Smooth muscle cell of bladder (primary cell): Measurements from ENCODE around the gene FDX2. TPM values are rescaled to one million over a fixed set of nuclear protein-coding genes. Genes with fewer than 3 reads are reported as not detected.

Experiments
- total RNA-seq: library from RNA; depleted of rRNA; stranded (reverse); fragments of >200 nt; gene quantifications from 2 replicates; pipeline ENCODE4 v1.2.3, GENCODE V29; 2014

The FDX2 gene
- 15.2 and 16.6 TPM in 2 replicates for total RNA-seq

DNA sequence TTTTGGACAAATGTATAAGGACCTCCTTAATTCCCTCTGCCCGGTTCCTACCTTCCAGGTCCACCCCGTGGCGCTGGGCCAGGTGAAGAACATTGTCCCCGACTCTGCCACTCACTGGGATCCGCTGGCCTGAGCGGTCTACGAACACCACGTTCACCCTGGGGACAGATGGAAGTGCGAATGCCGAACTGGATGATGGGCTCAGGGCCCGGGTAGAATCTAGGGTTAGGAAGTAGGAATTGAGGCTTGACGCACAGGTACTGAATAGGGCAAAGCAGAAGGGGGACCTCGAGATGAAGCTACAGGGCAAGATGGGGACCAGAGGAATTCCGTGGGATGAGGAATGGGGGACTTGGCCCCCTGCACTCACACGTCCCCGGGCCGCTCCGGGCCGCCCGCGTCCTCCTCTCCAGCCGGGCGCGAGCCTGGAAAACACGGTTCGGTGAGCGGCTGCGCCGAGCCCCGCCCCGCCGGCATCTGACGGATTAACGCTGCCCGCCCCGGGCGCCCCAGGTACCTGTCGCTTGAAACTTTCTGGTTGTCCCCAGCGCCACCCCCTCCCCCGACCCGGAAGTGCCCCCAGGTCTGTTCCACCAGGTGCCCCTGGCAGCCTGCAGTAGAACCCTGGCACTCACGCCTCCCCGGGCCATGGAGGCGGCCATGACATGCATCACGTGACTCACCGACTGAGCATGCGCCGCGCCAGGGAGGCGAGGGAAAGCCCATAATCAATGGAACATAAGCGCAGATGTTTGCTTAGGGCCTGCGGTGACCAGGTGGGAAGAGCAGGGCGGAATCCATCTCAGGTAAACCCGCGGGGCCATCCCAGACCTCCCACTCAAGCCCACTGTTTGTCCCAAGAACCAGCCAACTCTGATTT is at the start of gene FDX2:
TSS of gene FDX2 (minus strand) at position 681 of the 880 bp plus-strand sequence. CDS start at position 662, 19 bp downstream.

DNA sequence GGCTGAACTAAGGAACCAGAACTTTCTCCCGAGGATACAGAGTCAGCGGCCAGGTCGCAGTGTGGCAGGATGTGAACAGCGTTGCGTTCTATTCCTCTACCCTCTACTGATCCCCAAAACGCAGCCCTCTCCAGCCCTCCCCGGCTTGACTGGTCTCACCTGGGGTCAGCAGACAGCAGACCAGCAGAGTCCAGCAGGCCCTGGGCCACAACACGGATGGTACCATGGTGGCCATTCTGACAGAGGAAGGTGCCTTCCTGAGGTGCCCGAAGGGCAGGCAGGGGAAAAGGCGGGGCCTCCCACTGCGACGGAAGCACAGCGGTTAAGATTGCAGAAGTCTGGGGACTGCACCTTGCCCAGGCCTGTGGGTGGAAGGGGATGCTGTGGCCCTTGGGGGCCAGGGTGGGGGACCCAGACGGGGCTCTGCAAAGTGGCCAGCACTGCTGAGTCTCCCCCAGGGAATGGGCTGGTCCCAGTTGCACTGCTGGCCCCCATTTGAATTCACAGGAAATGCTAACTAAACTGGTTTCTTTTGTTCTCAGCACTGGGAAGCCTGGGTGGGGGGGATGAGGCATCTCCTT is 23.7 kb upstream of the FDX2 start, which contains the start of gene ICAM3:
TSS of gene ICAM3 (minus strand) at position 245 of the 581 bp plus-strand sequence. CDS start at position 235, 10 bp downstream.

DNA sequence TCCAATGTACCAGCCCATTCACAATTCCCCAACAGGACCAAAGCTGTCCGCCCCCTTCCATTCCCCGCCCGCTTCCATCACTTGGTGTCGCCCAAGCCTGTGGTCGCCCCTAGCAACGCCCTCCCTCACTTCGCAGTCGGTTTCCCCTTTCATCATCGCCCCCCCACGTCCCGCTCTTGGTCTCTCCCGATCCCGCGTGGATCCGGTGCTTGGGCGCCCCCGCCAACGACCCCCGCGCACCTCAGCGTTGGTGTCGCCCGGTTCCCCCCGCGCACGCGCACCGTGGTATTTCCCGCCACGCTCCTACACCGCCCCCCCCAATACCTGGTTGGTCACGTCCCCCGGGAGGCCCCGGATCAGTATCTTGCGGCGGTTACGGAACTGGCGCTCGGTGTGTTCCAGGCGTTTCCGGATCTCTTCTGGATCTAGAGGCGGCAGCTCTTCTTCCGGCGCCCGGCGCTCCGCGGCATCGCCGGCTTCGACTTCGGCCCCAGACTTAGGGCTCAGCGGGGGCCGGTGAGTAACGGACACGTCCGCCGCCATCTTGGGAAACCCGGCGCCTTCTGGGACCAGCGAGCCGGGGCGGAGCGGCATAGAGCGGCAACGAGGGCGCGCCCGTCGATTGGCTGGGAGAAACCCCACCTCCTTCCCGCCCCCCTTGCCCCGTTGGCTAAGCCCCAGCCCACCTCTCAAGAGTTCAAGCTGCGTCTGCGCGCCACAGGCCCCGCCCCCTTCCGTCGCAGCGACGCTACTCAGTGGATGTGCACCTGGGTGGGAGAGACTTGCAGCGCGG is 17.3 kb upstream of the FDX2 start, which contains the start of gene RAVER1:
TSS of gene RAVER1 (minus strand) at position 565 of the 793 bp plus-strand sequence. CDS start at position 543, 22 bp downstream.

DNA sequence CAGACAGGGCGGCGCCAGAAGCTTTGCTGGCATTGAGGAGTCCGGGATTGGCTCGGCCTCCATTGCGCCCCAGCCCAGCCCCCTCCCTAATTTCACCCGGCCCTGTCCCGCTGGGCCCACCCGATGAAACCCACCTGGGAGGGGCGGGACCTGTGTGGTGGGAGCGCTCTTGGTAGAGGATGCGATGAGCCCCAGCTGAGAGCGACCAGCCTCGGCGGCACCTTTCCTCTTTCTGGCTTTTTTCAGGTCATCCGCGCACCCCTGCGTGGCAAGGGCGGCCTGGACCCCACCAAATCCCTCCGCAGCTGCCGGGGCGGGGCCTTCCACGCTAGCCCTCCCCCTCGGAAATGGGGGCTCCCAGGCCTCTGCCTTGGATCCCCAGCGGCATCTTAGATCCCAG is 6.4 kb downstream of the FDX2 start, which contains the start of gene ZGLP1:
TSS of gene ZGLP1 (minus strand) at position 393 of the 400 bp plus-strand sequence.

DNA sequence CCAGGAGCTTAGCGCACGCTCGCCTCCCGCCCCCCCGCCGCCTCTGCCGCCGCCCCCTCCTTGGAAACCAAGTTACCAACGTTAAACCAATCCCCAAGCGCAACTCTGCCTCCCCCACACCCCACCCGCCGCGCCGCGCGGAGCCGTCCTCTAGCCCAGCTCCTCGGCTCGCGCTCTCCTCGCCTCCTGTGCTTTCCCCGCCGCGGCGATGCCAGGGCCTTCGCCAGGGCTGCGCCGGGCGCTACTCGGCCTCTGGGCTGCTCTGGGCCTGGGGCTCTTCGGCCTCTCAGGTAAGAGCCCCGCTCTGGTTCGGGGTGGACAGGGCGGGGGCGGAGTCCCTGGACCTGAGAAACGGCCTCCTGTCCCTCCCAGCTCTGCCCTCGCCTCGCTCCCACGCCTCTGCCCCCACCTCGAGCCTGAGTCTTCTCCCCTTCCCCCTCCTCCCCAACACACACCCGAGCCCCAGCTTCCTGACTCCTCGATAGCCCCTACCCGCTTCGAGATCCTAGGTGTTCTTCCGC is 25.9 kb downstream of the FDX2 start, which contains the start of gene ICAM5:
TSS of gene ICAM5 (plus strand) at position 117 of the 521 bp plus-strand sequence. CDS start at position 209, 92 bp downstream.

DNA sequence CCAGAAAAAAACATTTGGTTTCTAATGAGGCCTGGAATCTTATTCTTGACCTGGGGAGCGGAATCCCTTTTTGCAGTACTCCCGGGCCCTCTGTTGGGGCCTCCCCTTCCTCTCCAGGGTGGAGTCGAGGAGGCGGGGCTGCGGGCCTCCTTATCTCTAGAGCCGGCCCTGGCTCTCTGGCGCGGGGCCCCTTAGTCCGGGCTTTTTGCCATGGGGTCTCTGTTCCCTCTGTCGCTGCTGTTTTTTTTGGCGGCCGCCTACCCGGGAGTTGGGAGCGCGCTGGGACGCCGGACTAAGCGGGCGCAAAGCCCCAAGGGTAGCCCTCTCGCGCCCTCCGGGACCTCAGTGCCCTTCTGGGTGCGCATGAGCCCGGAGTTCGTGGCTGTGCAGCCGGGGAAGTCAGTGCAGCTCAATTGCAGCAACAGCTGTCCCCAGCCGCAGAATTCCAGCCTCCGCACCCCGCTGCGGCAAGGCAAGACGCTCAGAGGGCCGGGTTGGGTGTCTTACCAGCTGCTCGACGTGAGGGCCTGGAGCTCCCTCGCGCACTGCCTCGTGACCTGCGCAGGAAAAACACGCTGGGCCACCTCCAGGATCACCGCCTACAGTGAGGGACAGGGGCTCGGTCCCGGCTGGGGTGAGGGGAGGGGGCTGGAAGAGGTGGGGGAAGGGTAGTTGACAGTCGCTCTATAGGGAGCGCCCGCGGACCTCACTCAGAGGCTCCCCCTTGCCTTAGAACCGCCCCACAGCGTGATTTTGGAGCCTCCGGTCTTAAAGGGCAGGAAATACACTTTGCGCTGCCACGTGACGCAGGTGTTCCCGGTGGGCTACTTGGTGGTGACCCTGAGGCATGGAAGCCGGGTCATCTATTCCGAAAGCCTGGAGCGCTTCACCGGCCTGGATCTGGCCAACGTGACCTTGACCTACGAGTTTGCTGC is 28.7 kb downstream of the FDX2 start, which contains the start of gene ICAM4:
TSS of gene ICAM4 (plus strand) at position 153 of the 935 bp plus-strand sequence. CDS start at position 211, 58 bp downstream.

DNA sequence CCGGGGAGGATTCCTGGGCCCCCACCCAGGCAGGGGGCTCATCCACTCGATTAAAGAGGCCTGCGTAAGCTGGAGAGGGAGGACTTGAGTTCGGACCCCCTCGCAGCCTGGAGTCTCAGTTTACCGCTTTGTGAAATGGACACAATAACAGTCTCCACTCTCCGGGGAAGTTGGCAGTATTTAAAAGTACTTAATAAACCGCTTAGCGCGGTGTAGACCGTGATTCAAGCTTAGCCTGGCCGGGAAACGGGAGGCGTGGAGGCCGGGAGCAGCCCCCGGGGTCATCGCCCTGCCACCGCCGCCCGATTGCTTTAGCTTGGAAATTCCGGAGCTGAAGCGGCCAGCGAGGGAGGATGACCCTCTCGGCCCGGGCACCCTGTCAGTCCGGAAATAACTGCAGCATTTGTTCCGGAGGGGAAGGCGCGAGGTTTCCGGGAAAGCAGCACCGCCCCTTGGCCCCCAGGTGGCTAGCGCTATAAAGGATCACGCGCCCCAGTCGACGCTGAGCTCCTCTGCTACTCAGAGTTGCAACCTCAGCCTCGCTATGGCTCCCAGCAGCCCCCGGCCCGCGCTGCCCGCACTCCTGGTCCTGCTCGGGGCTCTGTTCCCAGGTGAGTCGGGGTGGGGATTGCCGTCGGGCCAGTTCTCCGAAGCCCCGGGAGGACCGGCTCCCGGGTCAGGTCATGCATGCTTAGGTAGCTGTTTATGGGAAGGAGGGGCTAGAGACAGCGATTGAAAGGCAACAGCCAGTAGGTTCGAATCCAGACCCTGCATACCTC is 45.0 kb downstream of the FDX2 start, which contains the start of gene ICAM1:
TSS of gene ICAM1 (plus strand) at position 505 of the 779 bp plus-strand sequence. CDS start at position 545, 40 bp downstream.

Other genes with a start within 250 kb of the FDX2 start
- gene SHFL, start 229.7 kb downstream of the FDX2 start, total RNA-seq, result 16.9 and 18.3 TPM in 2 replicates
- 0.14 and 0.28 TPM in 2 replicates for gene ANGPTL6, start 213.3 kb downstream of the FDX2 start, total RNA-seq
- 22.8 and 36.7 TPM in 2 replicates for gene PPAN, start 209.7 kb downstream of the FDX2 start, total RNA-seq
- 1.00 and 3.3 TPM in 2 replicates for gene P2RY11, start 204.3 kb downstream of the FDX2 start, total RNA-seq
- 395 and 434 TPM in 2 replicates for gene EIF3G, start 196.1 kb downstream of the FDX2 start, total RNA-seq
- 15.4 and 16.2 TPM in 2 replicates for gene DNMT1, start 121.1 kb downstream of the FDX2 start, total RNA-seq
- gene S1PR2, start 84.7 kb downstream of the FDX2 start, total RNA-seq, result 16.5 and 23.5 TPM in 2 replicates
- 13.1 and 14.2 TPM in 2 replicates for gene MRPL4, start 63.8 kb downstream of the FDX2 start, total RNA-seq
- 6.3 and 13.2 TPM in 2 replicates for gene ICAM1, start 44.9 kb downstream of the FDX2 start, total RNA-seq
- gene ICAM4, start 29.1 kb downstream of the FDX2 start, total RNA-seq, result 1.5 and 4.4 TPM in 2 replicates
- 1.3 TPM in 2 replicates for gene ICAM5, start 26.1 kb downstream of the FDX2 start, total RNA-seq
- gene ZGLP1, start 6.2 kb downstream of the FDX2 start, total RNA-seq, result 0.28 and 0.37 TPM in 2 replicates
- 4.1 and 6.4 TPM in 2 replicates for gene RAVER1, start 17.5 kb upstream of the FDX2 start, total RNA-seq
- gene ICAM3, start 23.6 kb upstream of the FDX2 start, total RNA-seq, result 10.7 and 12.9 TPM in 2 replicates
- 44.8 and 63.2 TPM in 2 replicates for gene TYK2, start 64.6 kb upstream of the FDX2 start, total RNA-seq
- 188 and 194 TPM in 2 replicates for gene CDC37, start 87.5 kb upstream of the FDX2 start, total RNA-seq
- 2.7 and 3.8 TPM in 2 replicates for gene PDE4A, start 104.5 kb upstream of the FDX2 start, total RNA-seq
- 81.9 and 97.7 TPM in 2 replicates for gene KEAP1, start 187.3 kb upstream of the FDX2 start, total RNA-seq
- 0.14 and 0.74 TPM in 2 replicates for gene S1PR5, start 201.4 kb upstream of the FDX2 start, total RNA-seq
- 10.8 and 13.2 TPM in 2 replicates for gene ATG4D, start 227.9 kb upstream of the FDX2 start, total RNA-seq
- gene KRI1, start 250.0 kb upstream of the FDX2 start, total RNA-seq, result 7.0 and 9.1 TPM in 2 replicates